ENCODE data around the gene MC1R.

DNA sequence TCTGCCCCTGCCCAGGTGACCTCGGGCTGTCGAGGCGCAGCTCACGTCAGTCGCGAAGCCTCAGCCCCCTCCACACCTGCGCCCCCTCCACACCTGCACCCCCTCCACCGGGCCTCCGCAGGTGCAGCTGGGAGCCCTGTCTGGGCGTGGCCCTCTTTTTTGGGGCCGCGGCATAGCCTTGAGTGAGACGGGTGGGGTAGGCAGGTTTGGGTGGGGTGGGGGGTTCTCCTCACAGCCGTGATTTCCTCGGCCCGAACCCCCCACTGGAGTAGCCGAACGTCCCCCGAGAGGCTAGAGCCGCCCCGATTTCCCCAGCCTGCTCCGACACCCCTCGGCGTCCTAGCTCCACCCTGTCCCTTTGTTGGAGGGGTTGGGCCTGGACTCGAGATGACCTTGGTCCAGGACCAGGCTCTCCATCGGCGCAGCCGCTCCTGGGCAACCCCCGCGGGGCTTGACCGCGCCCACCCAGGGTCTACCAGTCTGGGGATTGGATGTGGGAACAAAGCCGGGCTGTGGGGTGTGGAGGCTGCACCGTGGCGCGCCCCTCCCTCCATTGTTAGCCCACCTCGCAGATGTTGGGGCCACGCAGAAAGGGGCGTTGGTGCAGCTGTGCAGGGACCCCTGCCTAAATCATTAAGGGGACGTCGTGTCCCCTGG lies 5.1 kb downstream of the MC1R start:
- TF ChIP-seq POLR2A (IDR thresholded peaks at IDR 0.05; ENCODE audit: low read depth, low read length) (no peak), TAF1 (IDR thresholded peaks at IDR 0.05; ENCODE audit: borderline replicate concordance, low read depth, low read length) (no peak)

Data from GM12892 (cell line).